Ovary (tissue), 3 donors: ENCODE data around the gene MICA.

ENCODE experiments used
- EP300 ChIP-seq: sonication (generic); formaldehyde crosslinking; IDR thresholded peaks from one replicate; pipeline ENCODE4 v1.6.1; 2017; ENCODE audit warnings: antibody characterized with exemption
- POLR2A ChIP-seq: fragments of 450-650 bp; IDR thresholded peaks from one replicate; pipeline ENCODE4 v1.6.1; 2017; ENCODE audit warnings: antibody characterized with exemption, mild to moderate bottlenecking, moderate library complexity
- TF ChIP-seq, protein P1 (sequence below), 3 donors: fragments of 450-650 bp in 2 of 3; fragments of 200-600 bp in 1 of 3; IDR thresholded peaks; one replicate each; pipeline versions ENCODE4 v1.5.1 to v1.8.0; 2016 to 2022; ENCODE audit warnings: antibody characterized with exemption in 3 of 3, mild to moderate bottlenecking in 1 of 3
- donor health status: DM: no; HTN: no; CAD: no.

- TF ChIP-seq, protein P1, sequence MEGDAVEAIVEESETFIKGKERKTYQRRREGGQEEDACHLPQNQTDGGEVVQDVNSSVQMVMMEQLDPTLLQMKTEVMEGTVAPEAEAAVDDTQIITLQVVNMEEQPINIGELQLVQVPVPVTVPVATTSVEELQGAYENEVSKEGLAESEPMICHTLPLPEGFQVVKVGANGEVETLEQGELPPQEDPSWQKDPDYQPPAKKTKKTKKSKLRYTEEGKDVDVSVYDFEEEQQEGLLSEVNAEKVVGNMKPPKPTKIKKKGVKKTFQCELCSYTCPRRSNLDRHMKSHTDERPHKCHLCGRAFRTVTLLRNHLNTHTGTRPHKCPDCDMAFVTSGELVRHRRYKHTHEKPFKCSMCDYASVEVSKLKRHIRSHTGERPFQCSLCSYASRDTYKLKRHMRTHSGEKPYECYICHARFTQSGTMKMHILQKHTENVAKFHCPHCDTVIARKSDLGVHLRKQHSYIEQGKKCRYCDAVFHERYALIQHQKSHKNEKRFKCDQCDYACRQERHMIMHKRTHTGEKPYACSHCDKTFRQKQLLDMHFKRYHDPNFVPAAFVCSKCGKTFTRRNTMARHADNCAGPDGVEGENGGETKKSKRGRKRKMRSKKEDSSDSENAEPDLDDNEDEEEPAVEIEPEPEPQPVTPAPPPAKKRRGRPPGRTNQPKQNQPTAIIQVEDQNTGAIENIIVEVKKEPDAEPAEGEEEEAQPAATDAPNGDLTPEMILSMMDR (IDR thresholded peaks at IDR 0.05): no peak
- TF ChIP-seq POLR2A: no peak
- no peak for TF ChIP-seq EP300
Measured at GRCh38 chr6:31446481-31446880, 43.1 kb downstream of the MICA start.
